ENCODE results near the gene FUT2.
"Not testable (repeated sequence)": the region's sequence is repeated elsewhere in the genome, so short reads cannot be mapped to it uniquely, and the experiment has no call there.

Gene FUT2

GRCh38 chr19:48680006-48680405 is 15.8 kb upstream of the FUT2 start:
- H3K36me3 Mint-ChIP-seq; H3K27me3 Mint-ChIP-seq; H3K27ac Mint-ChIP-seq; H3K4me1 Mint-ChIP-seq (ENCODE audit: low read depth); H3K4me3 Mint-ChIP-seq; H3K9me3 Mint-ChIP-seq (ENCODE audit: low read depth): not testable (repeated sequence)

DNA sequence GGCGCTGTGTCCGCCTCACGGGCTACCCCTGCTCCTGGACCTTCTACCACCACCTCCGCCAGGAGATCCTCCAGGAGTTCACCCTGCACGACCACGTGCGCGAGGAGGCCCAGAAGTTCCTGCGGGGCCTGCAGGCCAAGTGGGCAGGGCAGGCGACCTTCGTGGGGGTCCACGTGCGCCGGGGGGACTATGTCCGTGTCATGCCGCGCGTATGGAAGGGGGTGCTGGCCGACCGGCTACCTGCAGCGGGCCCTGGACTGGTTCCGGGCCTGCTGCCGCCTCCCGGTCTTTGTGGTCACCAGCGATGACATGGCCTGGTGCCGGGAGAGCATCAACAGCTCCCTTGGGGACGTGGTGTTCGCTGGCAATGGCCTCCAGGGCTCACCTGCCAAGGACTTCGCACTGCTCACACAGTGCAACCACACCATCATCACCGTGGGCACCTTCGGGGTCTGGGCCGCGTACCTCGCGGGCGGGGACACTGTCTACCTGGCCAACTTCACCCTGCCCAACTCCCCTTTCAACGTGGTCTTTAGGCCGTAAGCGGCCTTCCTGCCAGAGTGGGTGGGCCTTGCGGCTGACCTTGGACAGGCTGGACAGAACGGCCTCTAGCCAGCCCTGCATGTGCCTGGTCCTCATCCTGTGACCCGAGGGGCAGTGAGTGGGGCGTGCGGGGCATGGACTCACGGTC is 15.2 kb upstream of the FUT2 start:
- Mint-ChIP-seq H3K4me3 (no peak overlapping the region), H3K27ac (no peak overlapping the region), H3K4me1 (ENCODE audit: low read depth) (no peaks in the 10 kb centered on the region), H3K9me3 (ENCODE audit: low read depth) (no peaks in the 10 kb centered on the region), H3K27me3 (no peaks in the 10 kb centered on the region), H3K36me3 (no peaks in the 10 kb centered on the region)

GRCh38 chr19:48681127-48681470 is 14.7 kb upstream of the FUT2 start:
- no peak overlapping the region for H3K4me3 Mint-ChIP-seq
- no peaks in the 10 kb centered on the region for H3K36me3 Mint-ChIP-seq
- no peaks in the 10 kb centered on the region for H3K27me3 Mint-ChIP-seq
- H3K4me1 Mint-ChIP-seq (ENCODE audit: low read depth): no peaks in the 10 kb centered on the region
- no peak overlapping the region for H3K27ac Mint-ChIP-seq
- H3K9me3 Mint-ChIP-seq (ENCODE audit: low read depth): no peaks in the 10 kb centered on the region

DNA sequence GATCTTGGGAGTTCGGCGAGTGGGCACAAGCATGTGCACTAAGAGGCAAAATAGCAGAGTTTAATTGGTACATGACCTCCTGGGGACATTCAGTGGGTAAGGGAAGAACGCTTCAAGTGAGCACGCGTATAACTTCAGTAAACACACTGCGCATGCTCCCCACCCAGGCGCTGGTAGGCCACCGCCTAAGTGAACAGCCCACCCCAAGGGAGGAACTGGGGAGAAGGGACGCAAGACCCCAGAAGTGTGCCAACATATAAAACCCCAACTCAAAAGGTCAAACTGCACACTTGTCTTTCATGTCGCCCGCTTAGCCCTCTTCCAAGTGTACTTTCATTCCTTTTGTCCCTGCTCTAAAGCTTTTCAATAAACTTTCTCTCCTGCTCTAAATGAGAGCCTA is 12.4 kb upstream of the FUT2 start:
- Mint-ChIP-seq H3K27ac (no peak overlapping the region), H3K36me3 (no peaks in the 10 kb centered on the region), H3K4me3 (peak overlapping the region; percentile 44), H3K27me3 (no peaks in the 10 kb centered on the region), H3K9me3 (ENCODE audit: low read depth) (no peaks in the 10 kb centered on the region), H3K4me1 (ENCODE audit: low read depth) (no peaks in the 10 kb centered on the region)

DNA sequence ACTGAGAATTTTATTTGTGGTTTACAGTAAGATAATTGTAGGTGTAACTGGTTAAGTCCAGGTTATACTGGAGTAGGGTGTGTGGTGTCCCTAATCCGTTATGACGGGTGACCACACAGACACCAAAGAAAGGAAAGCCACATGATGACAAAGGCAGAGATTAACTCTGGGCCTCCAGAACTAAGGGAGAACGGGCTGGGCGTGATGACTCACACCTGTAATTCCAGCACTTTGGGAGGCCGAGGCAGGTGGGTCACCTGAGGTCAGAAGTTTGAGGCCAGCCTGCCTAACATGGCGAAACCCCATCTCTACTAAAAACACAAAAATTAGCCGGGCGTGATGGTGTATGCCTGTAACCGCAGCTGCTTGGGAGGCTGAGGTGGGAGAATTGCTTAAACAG is 10.2 kb upstream of the FUT2 start:
- H3K4me3 Mint-ChIP-seq: no peak overlapping the region
- H3K9me3 Mint-ChIP-seq (ENCODE audit: low read depth): no peaks in the 10 kb centered on the region

GRCh38 chr19:48686088-48686487 is 9.7 kb upstream of the FUT2 start:
- Mint-ChIP-seq H3K27ac (no peak overlapping the region), H3K4me1 (ENCODE audit: low read depth) (no peaks in the 10 kb centered on the region), H3K36me3 (no peaks in the 10 kb centered on the region), H3K27me3 (no peaks in the 10 kb centered on the region), H3K4me3 (no peak overlapping the region), H3K9me3 (ENCODE audit: low read depth) (no peaks in the 10 kb centered on the region)

More for the DNA sequence above, 10.2 kb upstream of the FUT2 start:
- Mint-ChIP-seq H3K27me3 (no peaks in the 10 kb centered on the region), H3K4me1 (ENCODE audit: low read depth) (no peaks in the 10 kb centered on the region), H3K27ac (no peak overlapping the region), H3K36me3 (no peaks in the 10 kb centered on the region)

DNA sequence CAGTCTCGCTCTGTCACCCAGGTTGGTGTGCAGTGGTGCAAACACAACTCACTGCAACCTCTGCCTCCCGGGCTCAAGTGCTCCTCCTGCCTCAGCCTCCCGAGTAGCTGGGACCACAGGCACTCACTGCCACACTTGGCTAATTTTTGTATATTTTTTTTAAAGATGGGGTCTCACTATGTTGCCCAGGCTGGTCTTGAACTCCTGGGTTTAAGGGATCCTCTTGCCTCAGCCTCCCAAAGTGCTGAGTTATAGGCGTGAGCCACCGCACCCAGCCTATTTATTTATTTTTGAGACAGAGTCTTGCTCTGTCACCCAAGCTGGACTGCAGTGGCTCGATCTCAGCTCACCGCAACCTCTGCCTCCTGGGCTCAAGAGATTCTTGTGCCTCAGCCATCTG is 9.1 kb upstream of the FUT2 start:
- H3K36me3 Mint-ChIP-seq; H3K27me3 Mint-ChIP-seq; H3K9me3 Mint-ChIP-seq (ENCODE audit: low read depth); H3K4me1 Mint-ChIP-seq (ENCODE audit: low read depth); H3K4me3 Mint-ChIP-seq; H3K27ac Mint-ChIP-seq: not testable (repeated sequence)

GRCh38 chr19:48687776-48688175 is 8.0 kb upstream of the FUT2 start:
- Mint-ChIP-seq H3K4me1 (ENCODE audit: low read depth) (no peaks in the 10 kb centered on the region), H3K27ac (no peak overlapping the region), H3K9me3 (ENCODE audit: low read depth) (no peaks in the 10 kb centered on the region), H3K36me3 (no peaks in the 10 kb centered on the region), H3K27me3 (no peaks in the 10 kb centered on the region), H3K4me3 (no peak overlapping the region)

GRCh38 chr19:48689449-48689848 is 6.3 kb upstream of the FUT2 start:
- H3K27me3 Mint-ChIP-seq: no peaks in the 10 kb centered on the region
- H3K4me1 Mint-ChIP-seq (ENCODE audit: low read depth): no peaks in the 10 kb centered on the region
- no peaks in the 10 kb centered on the region for H3K9me3 Mint-ChIP-seq (ENCODE audit: low read depth)
- no peak overlapping the region for H3K27ac Mint-ChIP-seq
- H3K4me3 Mint-ChIP-seq: no peak overlapping the region
- H3K36me3 Mint-ChIP-seq: no peaks in the 10 kb centered on the region

- not testable (repeated sequence) for H3K36me3 Mint-ChIP-seq; H3K4me1 Mint-ChIP-seq (ENCODE audit: low read depth); H3K4me3 Mint-ChIP-seq; H3K27me3 Mint-ChIP-seq; H3K9me3 Mint-ChIP-seq (ENCODE audit: low read depth); H3K27ac Mint-ChIP-seq
Measured at GRCh38 chr19:48693629-48694028, 2.1 kb upstream of the FUT2 start.

- Mint-ChIP-seq H3K27ac (no peak overlapping the region), H3K9me3 (ENCODE audit: low read depth) (no peaks in the 10 kb centered on the region), H3K27me3 (peaks cover 3% of the 10 kb centered on the region), H3K4me3 (peak overlapping the region; percentile 75), H3K4me1 (ENCODE audit: low read depth) (peaks cover 7% of the 10 kb centered on the region), H3K36me3 (peaks cover 2% of the 10 kb centered on the region)
Measured at GRCh38 chr19:48696353-48697010, 711 bp downstream of the FUT2 start.

GRCh38 chr19:48698046-48698445 is 2.3 kb downstream of the FUT2 start:
- no peak overlapping the region for H3K27ac Mint-ChIP-seq
- H3K4me3 Mint-ChIP-seq: no peak overlapping the region
- H3K36me3 Mint-ChIP-seq: peaks cover 7% of the 10 kb centered on the region
- peaks cover 7% of the 10 kb centered on the region for H3K4me1 Mint-ChIP-seq (ENCODE audit: low read depth)
- no peaks in the 10 kb centered on the region for H3K9me3 Mint-ChIP-seq (ENCODE audit: low read depth)
- peaks cover 3% of the 10 kb centered on the region for H3K27me3 Mint-ChIP-seq

- Mint-ChIP-seq H3K4me3 (no peak overlapping the region), H3K9me3 (ENCODE audit: low read depth) (no peaks in the 10 kb centered on the region), H3K27me3 (no peaks in the 10 kb centered on the region), H3K36me3 (peaks cover 14% of the 10 kb centered on the region), H3K4me1 (ENCODE audit: low read depth) (no peaks in the 10 kb centered on the region), H3K27ac (no peak overlapping the region)
Measured at GRCh38 chr19:48702701-48703100, 6.9 kb downstream of the FUT2 start.

DNA sequence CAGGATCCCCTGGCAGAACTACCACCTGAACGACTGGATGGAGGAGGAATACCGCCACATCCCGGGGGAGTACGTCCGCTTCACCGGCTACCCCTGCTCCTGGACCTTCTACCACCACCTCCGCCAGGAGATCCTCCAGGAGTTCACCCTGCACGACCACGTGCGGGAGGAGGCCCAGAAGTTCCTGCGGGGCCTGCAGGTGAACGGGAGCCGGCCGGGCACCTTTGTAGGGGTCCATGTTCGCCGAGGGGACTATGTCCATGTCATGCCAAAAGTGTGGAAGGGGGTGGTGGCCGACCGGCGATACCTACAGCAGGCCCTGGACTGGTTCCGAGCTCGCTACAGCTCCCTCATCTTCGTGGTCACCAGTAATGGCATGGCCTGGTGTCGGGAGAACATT is 7.5 kb downstream of the FUT2 start:
- Mint-ChIP-seq H3K36me3 (peaks cover 14% of the 10 kb centered on the region), H3K9me3 (ENCODE audit: low read depth) (no peaks in the 10 kb centered on the region), H3K27me3 (no peaks in the 10 kb centered on the region), H3K4me3 (no peak overlapping the region), H3K27ac (no peak overlapping the region), H3K4me1 (ENCODE audit: low read depth) (no peaks in the 10 kb centered on the region)

DNA sequence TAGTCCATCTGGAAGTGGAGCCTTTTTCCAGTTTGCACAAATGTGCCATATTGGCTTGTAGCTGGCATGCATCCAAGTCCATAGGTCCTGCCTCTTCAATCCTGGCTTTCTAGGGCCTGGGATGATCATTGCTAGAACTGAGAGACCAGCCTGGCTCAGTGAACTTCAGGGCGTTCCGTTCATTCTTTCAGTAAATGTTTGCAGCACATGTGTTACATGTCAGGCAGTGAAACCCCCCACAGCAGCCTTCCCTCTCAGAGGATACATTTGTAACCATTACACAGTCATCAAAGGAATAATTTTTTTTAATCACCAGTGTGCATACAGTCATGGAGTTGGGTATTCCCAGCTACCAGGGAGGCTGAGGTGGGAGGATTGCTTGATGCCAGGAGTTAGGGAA is 9.7 kb downstream of the FUT2 start:
- no peaks in the 10 kb centered on the region for H3K9me3 Mint-ChIP-seq (ENCODE audit: low read depth)
- H3K27ac Mint-ChIP-seq: no peak overlapping the region
- no peaks in the 10 kb centered on the region for H3K4me1 Mint-ChIP-seq (ENCODE audit: low read depth)
- no peaks in the 10 kb centered on the region for H3K27me3 Mint-ChIP-seq
- H3K4me3 Mint-ChIP-seq: no peak overlapping the region
- peaks cover 14% of the 10 kb centered on the region for H3K36me3 Mint-ChIP-seq

DNA sequence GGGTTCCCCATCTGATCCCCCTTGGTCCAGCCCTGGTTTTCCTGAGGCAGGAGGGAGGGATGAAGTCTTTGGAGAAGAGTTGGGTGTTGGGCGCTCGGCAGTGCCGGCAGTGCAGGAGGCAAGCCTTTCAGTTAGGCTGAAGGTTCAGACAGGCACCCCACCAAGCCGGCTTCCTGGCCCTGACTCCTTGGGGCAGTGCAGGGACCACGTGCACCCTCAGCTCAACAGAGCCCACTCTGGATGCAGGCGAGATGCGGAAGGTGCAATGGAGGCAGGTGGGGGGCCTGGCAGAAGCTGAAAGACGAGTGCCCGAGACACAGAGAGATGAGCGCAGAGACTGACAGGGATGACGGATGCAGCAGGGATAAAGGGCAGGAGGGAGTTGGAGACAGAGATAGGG is 12.7 kb downstream of the FUT2 start:
- Mint-ChIP-seq H3K4me3 (no peak overlapping the region), H3K27ac (no peak overlapping the region), H3K27me3 (no peaks in the 10 kb centered on the region)

More for the DNA sequence above, 12.7 kb downstream of the FUT2 start:
- Mint-ChIP-seq H3K36me3 (peaks cover 9% of the 10 kb centered on the region), H3K4me1 (ENCODE audit: low read depth) (peaks cover 7% of the 10 kb centered on the region), H3K9me3 (ENCODE audit: low read depth) (no peaks in the 10 kb centered on the region)

Data from activated naive CD8-positive, alpha-beta T cell (primary cell).